HG03575 (cell line): ENCODE data around the gene UNC5A.

Experiments
- ATAC-seq: cut with Tn5 transposase; IDR thresholded peaks from one replicate; pipeline ENCODE4 v1.9.1; 2021; ENCODE audit not compliant: unreplicated experiment, insufficient number of reproducible peaks, low FRiP score; ENCODE audit errors: extremely low read depth

The UNC5A gene

GRCh38 chr5:176797456-176798050, 12.8 kb upstream of the UNC5A start:
- no peak for ATAC-seq

- no peak for ATAC-seq
Observed at GRCh38 chr5:176798086-176798876, 12.1 kb upstream of the UNC5A start.

DNA sequence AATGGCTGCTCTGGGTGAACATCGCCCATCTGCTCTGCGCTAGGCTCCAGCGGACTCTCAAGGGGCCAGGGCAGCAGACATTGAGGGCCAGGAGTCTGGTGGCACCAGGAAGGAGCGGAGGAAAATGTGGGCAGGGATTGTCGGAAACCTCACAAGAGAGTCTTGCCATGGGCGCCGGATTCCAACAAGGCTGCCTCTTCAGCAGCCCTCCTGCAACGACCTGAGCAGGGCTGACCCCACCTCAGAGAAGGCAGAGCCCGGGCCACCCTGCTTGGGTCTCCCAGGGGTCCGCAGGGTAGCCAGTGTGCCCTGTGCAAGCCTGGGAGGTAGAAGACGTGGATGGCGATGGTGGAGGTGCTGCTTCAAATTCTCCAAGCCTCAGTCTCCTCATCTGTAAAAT, 11.4 kb upstream of the UNC5A start:
- no peak for ATAC-seq

- ATAC-seq: no peak
Observed at GRCh38 chr5:176799488-176799887, 10.9 kb upstream of the UNC5A start.

GRCh38 chr5:176800024-176800423, 10.3 kb upstream of the UNC5A start:
- ATAC-seq: no peak

GRCh38 chr5:176802116-176802784, 8.1 kb upstream of the UNC5A start:
- ATAC-seq: no peak

- ATAC-seq: no peak
Observed at GRCh38 chr5:176803068-176803942, 7.1 kb upstream of the UNC5A start.

GRCh38 chr5:176803943-176804498, 6.3 kb upstream of the UNC5A start:
- no peak for ATAC-seq

DNA sequence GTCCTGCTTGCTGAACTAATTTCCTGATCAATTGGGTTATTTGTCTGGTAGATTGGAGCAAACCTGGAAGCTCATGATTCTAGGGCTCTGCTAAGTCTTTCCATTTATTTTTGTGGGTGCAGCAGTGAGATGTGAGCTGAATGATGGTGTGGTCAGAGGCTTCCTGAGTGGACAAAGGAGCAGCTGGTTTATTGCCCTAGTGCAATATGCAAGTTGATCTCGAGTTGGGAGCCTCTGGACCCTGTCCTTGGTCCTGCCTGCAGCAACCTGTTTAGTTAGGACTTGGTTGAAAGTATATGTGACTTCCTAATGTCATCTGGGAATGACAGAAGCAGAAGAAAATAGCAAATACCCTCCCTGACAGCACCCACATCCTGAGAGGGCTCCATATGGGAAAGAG, 4.2 kb upstream of the UNC5A start:
- no peak for ATAC-seq

DNA sequence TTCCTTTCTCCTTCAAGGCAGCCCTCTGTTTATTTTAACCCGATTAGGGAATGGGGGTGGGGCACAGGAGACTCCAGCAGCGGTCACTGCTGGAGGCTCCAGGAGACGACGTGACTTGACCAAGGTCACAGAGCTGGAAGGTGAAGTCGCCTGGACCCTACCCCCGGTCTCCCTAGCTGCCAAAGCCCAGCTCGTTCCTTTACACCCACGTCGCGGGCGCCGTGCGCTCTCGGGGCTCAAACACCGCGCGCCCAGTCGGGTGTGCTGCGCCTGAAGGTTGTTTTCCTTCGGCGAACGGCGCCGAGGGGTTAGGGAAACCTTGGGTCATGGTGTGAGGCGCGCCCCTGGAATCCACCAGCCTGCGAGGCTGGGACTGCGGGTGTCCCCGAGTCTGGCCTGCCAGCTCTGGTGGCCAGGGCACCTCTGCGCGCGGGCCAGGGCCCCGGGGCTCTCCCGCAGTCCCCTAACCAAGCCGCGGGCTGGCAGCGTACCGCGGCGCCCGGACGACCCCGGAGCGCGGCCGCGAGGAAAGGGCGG, 747 bp upstream of the UNC5A start:
- no peak for ATAC-seq

GRCh38 chr5:176810687-176811501, 535 bp downstream of the UNC5A start:
- ATAC-seq: no peak

- no peak for ATAC-seq
Observed at GRCh38 chr5:176812269-176813259, 2.2 kb downstream of the UNC5A start.

DNA sequence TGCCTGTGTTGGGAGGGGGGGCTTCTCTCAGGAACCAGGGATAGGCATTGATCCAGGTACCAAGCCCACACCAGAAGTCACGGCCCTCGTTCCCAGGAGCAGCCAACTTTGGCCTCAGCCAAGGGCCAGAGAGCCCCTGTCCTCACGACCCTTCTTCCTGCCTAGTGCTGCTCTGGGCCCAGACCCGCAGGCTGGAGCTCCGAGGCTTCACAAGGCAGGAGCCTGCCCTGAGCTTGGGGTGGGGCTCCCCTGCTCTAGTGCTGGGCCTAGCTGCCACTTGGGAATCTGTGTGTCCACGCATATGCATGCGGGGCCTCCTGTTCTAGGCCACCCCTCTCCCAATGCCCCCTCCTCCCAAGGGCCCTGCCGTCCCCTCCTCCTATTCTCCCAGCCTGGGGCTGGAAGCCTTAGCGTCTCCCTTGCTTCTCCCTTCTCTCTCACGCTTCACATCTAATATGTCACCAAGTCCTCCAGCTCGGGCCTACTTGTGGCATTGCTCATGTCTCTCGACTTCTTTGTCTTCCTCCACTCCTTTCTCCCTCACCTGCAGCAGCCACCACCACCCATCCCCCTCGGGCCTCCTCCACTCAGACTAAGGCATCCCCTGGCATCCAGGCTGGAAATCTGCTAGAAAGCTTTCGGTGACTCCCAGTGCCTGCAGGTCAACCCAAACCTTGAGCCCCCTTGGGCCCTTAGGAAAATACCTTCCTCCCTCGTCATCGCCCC, 3.4 kb downstream of the UNC5A start:
- ATAC-seq: no peak

GRCh38 chr5:176814313-176814685, 3.9 kb downstream of the UNC5A start:
- ATAC-seq: no peak

GRCh38 chr5:176814836-176815438, 4.6 kb downstream of the UNC5A start:
- ATAC-seq: no peak
